Measurements from ENCODE around the gene OSBPL2. TPM values are rescaled to one million over a fixed set of nuclear protein-coding genes. Genes with fewer than 3 reads are reported as not detected.

The OSBPL2 gene
- polyA plus RNA-seq, 10 donors = 23.0 to 35.6 (median 27.3) TPM

GRCh38 chr20:62248890-62249560 is 10.7 kb downstream of the OSBPL2 start:
- DNase-seq = no peak

- no peak for DNase-seq
Measured at GRCh38 chr20:62252342-62252966, 14.1 kb downstream of the OSBPL2 start.

- DNase-seq = no peak
Measured at GRCh38 chr20:62253398-62253797, 15.1 kb downstream of the OSBPL2 start.

- no peak for DNase-seq
Measured at GRCh38 chr20:62254021-62254724, 15.9 kb downstream of the OSBPL2 start.

GRCh38 chr20:62255976-62256375 is 17.7 kb downstream of the OSBPL2 start:
- no peak for DNase-seq

GRCh38 chr20:62258499-62259293 is 20.4 kb downstream of the OSBPL2 start:
- peak in 1 of 3 donors; percentile 26 for DNase-seq

GRCh38 chr20:62259294-62259565 is 20.9 kb downstream of the OSBPL2 start:
- no peak for DNase-seq

GRCh38 chr20:62262064-62262463 is 23.7 kb downstream of the OSBPL2 start:
- DNase-seq = no peak

GRCh38 chr20:62263396-62263795 is 25.1 kb downstream of the OSBPL2 start:
- no peak for DNase-seq

- no peak for DNase-seq
Measured at GRCh38 chr20:62265365-62265764, 27.0 kb downstream of the OSBPL2 start.

- no peak for DNase-seq
Measured at GRCh38 chr20:62266340-62266739, 28.0 kb downstream of the OSBPL2 start.

GRCh38 chr20:62266851-62267250 is 28.5 kb downstream of the OSBPL2 start:
- no peak for DNase-seq

GRCh38 chr20:62267543-62267942 is 29.2 kb downstream of the OSBPL2 start:
- peak in 1 of 3 donors; percentile 12 for DNase-seq

GRCh38 chr20:62268228-62268900 is 30.0 kb downstream of the OSBPL2 start:
- no peak for DNase-seq

- no peak for DNase-seq
Measured at GRCh38 chr20:62269378-62269777, 31.1 kb downstream of the OSBPL2 start.

- no peak for DNase-seq
Measured at GRCh38 chr20:62269871-62270270, 31.6 kb downstream of the OSBPL2 start.

GRCh38 chr20:62272200-62272599 is 33.9 kb downstream of the OSBPL2 start:
- no peak for DNase-seq

- DNase-seq = no peak
Measured at GRCh38 chr20:62273416-62273815, 35.1 kb downstream of the OSBPL2 start.

- DNase-seq = no peak
Measured at GRCh38 chr20:62274332-62274950, 36.1 kb downstream of the OSBPL2 start.

- no peak for DNase-seq
Measured at GRCh38 chr20:62275219-62275618, 36.9 kb downstream of the OSBPL2 start.

GRCh38 chr20:62276439-62276838 is 38.1 kb downstream of the OSBPL2 start:
- DNase-seq = peak; percentile 80 to 86 (median 84)
